ENCODE results near the gene LTBP1.

Gene LTBP1

DNA sequence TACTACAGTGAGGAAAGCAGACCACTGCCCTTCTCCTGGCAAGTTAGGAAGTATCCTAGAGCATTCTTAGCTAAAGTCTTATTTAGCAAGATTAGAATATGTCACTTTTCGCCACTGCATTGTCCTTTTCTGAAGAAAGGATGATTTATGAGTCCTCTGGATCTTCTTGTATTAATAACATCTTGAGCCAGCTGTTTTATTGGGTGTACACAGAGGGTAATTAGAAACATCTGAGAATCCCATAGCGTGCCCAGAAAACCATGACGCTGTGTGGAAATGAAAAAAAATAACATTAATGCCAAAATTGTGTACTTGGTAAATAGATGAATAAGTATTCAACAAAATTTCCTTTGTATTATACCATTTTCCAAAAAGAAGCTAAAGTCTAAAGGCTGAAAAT lies 198.7 kb downstream of the LTBP1 start:
- H3F3A ChIP-seq (ENCODE audit: control insufficient read depth, insufficient read depth) = 0 out of 2 replicates have a peak, but pooled peaks cover 2% of the 10 kb centered on the region
- H3K27ac ChIP-seq (ENCODE audit: low read depth, low read length) = no peak overlapping the region
- no peaks in the 10 kb centered on the region for H3K27me3 ChIP-seq (ENCODE audit: control insufficient read depth, low read length)
- no peak overlapping the region for H3K4me2 ChIP-seq (ENCODE audit: low read length)
- no peaks in the 10 kb centered on the region for H3K9me2 ChIP-seq (replicated peaks; ENCODE audit: control insufficient read depth, low read length)
- TF ChIP-seq CTCF (IDR thresholded peaks at IDR 0.05; ENCODE audit: low read depth, low read length, poor library complexity, severe bottlenecking) (no peak), EZH2phosphoT487 (IDR thresholded peaks at IDR 0.05; ENCODE audit: borderline replicate concordance, low read length) (no peak)
- H4K20me1 ChIP-seq (ENCODE audit: control insufficient read depth, insufficient read depth, low read depth, low read length) = no peaks in the 10 kb centered on the region
- H3K4me3 ChIP-seq (ENCODE audit: low read length) = no peak overlapping the region
- peaks cover 72% of the 10 kb centered on the region for H3K36me3 ChIP-seq (ENCODE audit: control insufficient read depth, low read length)
- H3K79me2 ChIP-seq (ENCODE audit: control insufficient read depth, low read length) = no peaks in the 10 kb centered on the region; the same call in 1 of the 2 replicates
- H3K4me1 ChIP-seq (ENCODE audit: control insufficient read depth, low read length) = no peaks in the 10 kb centered on the region
- H3K9me3 ChIP-seq (ENCODE audit: control insufficient read depth, insufficient read depth, low read length) = no peaks in the 10 kb centered on the region

- Histone ChIP-seq H3K4me3 (ENCODE audit: low read length) (no peak overlapping the region), H3K4me2 (ENCODE audit: low read length) (no peak overlapping the region), H3F3A (ENCODE audit: control insufficient read depth, insufficient read depth) (0 out of 2 replicates have a peak, but pooled peaks cover 2% of the 10 kb centered on the region), H3K79me2 (ENCODE audit: control insufficient read depth, low read length) (no peaks in the 10 kb centered on the region), H3K27me3 (ENCODE audit: control insufficient read depth, low read length) (no peaks in the 10 kb centered on the region), H3K9me2 (replicated peaks; ENCODE audit: control insufficient read depth, low read length) (no peaks in the 10 kb centered on the region), H3K36me3 (ENCODE audit: control insufficient read depth, low read length) (peaks cover 69% of the 10 kb centered on the region), H3K27ac (ENCODE audit: low read depth, low read length) (no peak overlapping the region), H3K9me3 (ENCODE audit: control insufficient read depth, insufficient read depth, low read length) (no peaks in the 10 kb centered on the region), H4K20me1 (ENCODE audit: control insufficient read depth, insufficient read depth, low read depth, low read length) (no peaks in the 10 kb centered on the region), H3K4me1 (ENCODE audit: control insufficient read depth, low read length) (no peaks in the 10 kb centered on the region)
- TF ChIP-seq EZH2phosphoT487 (IDR thresholded peaks at IDR 0.05; ENCODE audit: borderline replicate concordance, low read length) = no peak
- no peak for TF ChIP-seq CTCF (IDR thresholded peaks at IDR 0.05; ENCODE audit: low read depth, low read length, poor library complexity, severe bottlenecking)
Measured at GRCh38 chr2:33146102-33146501, 199.3 kb downstream of the LTBP1 start.

DNA sequence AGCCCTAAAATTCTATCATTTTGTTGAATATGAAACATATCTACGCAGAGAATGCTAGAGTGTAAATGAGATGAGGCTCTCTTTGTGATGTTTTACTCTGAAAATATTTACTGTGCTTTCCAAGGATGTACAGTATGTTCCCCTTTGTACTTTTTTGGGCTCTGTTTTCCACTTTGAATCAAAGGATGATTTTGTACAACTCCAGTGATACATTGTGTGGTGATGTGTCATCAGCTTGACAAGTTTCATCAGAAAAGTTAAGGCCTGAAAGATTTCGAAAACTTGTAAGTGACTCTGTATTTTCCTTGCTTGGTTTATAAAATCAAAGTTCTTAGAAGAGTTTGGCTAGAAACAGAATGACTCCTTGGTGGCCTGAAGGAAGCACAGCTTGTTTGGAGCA lies 206.3 kb downstream of the LTBP1 start:
- no peak overlapping the region for H3K4me3 ChIP-seq (ENCODE audit: low read length)
- H3K9me3 ChIP-seq (ENCODE audit: control insufficient read depth, insufficient read depth, low read length) = no peaks in the 10 kb centered on the region
- no peaks in the 10 kb centered on the region for H4K20me1 ChIP-seq (ENCODE audit: control insufficient read depth, insufficient read depth, low read depth, low read length)
- no peaks in the 10 kb centered on the region for H3F3A ChIP-seq (ENCODE audit: control insufficient read depth, insufficient read depth)
- no peaks in the 10 kb centered on the region for H3K27me3 ChIP-seq (ENCODE audit: control insufficient read depth, low read length)
- H3K9me2 ChIP-seq (replicated peaks; ENCODE audit: control insufficient read depth, low read length) = no peaks in the 10 kb centered on the region
- no peak overlapping the region for H3K4me2 ChIP-seq (ENCODE audit: low read length)
- H3K36me3 ChIP-seq (ENCODE audit: control insufficient read depth, low read length) = peaks cover 44% of the 10 kb centered on the region
- no peak overlapping the region for H3K27ac ChIP-seq (ENCODE audit: low read depth, low read length)
- no peak for TF ChIP-seq EZH2phosphoT487 (IDR thresholded peaks at IDR 0.05; ENCODE audit: borderline replicate concordance, low read length)
- no peak for TF ChIP-seq CTCF (IDR thresholded peaks at IDR 0.05; ENCODE audit: low read depth, low read length, poor library complexity, severe bottlenecking)
- 0 out of 2 replicates have a peak, but pooled peaks cover 3% of the 10 kb centered on the region for H3K79me2 ChIP-seq (ENCODE audit: control insufficient read depth, low read length)
- no peaks in the 10 kb centered on the region for H3K4me1 ChIP-seq (ENCODE audit: control insufficient read depth, low read length)

Data from DOHH2 (cell line).